GM12873 (cell line): ENCODE data around the gene MLLT1.

Experiments
- CTCF ChIP-seq: IDR thresholded peaks from 2 replicates; pipeline ENCODE4 v1.5.1; 2012; ENCODE audit warnings: low read depth, mild to moderate bottlenecking, moderate library complexity, low read length, control low read depth; ENCODE audit not compliant: insufficient read depth; ENCODE audit errors: missing control alignments

MLLT1 gene

GRCh38 chr19:6217752-6218334, 61.9 kb downstream of the MLLT1 start:
- TF ChIP-seq CTCF: no peak

GRCh38 chr19:6216996-6217751, 62.6 kb downstream of the MLLT1 start:
- TF ChIP-seq CTCF: no peak

- no peak for TF ChIP-seq CTCF
Observed at GRCh38 chr19:6216236-6216995, 63.4 kb downstream of the MLLT1 start.

GRCh38 chr19:6215701-6216235, 64.0 kb downstream of the MLLT1 start:
- TF ChIP-seq CTCF: no peak

- no peak for TF ChIP-seq CTCF
Observed at GRCh38 chr19:6214881-6215541, 64.8 kb downstream of the MLLT1 start.

- no peak for TF ChIP-seq CTCF
Observed at GRCh38 chr19:6213696-6214641, 65.8 kb downstream of the MLLT1 start.
